ENCODE measurements around the gene ATP1B2. TPM values are rescaled to one million over a fixed set of nuclear protein-coding genes. Genes with fewer than 3 reads are reported as not detected.

ATP1B2 gene, protein sequence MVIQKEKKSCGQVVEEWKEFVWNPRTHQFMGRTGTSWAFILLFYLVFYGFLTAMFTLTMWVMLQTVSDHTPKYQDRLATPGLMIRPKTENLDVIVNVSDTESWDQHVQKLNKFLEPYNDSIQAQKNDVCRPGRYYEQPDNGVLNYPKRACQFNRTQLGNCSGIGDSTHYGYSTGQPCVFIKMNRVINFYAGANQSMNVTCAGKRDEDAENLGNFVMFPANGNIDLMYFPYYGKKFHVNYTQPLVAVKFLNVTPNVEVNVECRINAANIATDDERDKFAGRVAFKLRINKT
- total RNA-seq = under 1 TPM; 0.32 to 0.33 TPM

DNA sequence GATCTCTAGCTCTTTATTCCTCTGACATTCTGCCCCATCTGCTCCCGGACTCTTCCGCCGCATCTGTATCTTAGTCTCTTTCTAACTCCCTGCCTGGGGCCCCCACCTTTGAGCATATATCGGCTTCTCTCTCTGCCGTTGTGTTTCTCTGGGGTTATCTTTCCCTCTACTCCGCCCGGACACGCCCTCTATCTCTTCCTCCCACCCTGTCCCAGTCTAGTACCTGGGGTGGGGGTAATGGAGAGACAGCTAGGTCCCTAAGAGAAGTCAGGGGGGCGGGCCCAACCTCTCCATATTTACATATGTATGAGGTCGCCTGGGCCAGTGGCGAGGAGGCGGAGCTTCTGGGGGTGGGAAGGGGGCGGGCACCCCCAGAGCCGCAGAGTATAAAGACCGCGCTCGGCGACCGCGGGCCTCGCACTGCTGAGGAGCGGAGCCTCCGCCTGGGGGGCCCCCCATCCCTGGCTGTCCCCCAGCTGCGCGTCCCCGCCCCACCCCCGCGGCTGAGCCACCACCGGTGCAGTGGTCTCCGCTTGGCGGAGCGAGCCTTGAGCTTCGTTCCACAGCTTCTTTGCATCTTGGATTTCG is at the start of gene ATP1B2:
Gene ATP1B2, plus strand, starts transcription at position 418 of the 588 bp plus-strand sequence. CDS start 593 bp downstream, outside the sequence.
- intact Hi-C loops (cut with DNase I, micrococcal nuclease) = loop anchor here in 1 of 2 experiments (1.0 kb wide), 1 partner anchor 23 kb away; the partner anchor contains the start of gene SAT2
- peak; percentile 82 for DNase-seq
- Mint-ChIP-seq H3K36me3 (ENCODE audit: low read depth) (no peaks in the 10 kb centered on the region), H3K27ac (no peak within 1 kb of the TSS), H3K4me3 (peak within 1 kb of the TSS; percentile 62), H3K27me3 (peaks cover 42% of the 10 kb centered on the region), H3K4me1 (peaks cover 17% of the 10 kb centered on the region), H3K9me3 (ENCODE audit: low read depth) (no peaks in the 10 kb centered on the region)
- CTCF ChIA-PET = interaction anchor here (0.6 to 1.3 kb wide), 6 partner anchors 16 to 55 kb away, joined by 3 to 9 read pairs (median 3); partner anchors contain the start of gene TP53
- POLR2A ChIA-PET = interaction anchor here (0.5 to 1.8 kb wide), 6 partner anchors 9 to 80 kb away, joined by 4 to 8 read pairs (median 6); partner anchors contain the start of genes FXR2 and TP53
- peak; percentile 92 for ATAC-seq

DNA sequence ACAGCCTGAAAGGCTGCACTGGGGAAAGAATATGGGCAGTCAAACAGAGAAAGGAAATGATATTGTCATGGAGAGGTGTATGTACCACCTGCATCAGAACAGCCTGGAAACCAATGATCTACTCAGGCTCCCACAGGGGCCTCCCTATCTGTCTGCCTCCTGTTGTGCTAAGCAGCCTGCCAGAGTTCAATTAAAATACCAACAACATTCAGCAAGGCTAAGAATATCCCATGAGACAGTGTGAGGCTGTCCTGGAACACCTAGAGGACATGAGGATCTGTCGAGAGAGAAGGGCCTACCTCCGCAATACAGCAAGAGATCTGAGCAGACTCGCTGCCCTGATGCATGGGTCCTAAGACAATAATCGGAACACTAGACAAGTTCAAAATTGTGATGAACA is 44.4 kb upstream of the ATP1B2 start:
- Mint-ChIP-seq H3K4me1 (peaks cover 18% of the 10 kb centered on the region), H3K27ac (no peak overlapping the region), H3K4me3 (no peak overlapping the region), H3K36me3 (ENCODE audit: low read depth) (peaks cover 42% of the 10 kb centered on the region), H3K9me3 (ENCODE audit: low read depth) (no peaks in the 10 kb centered on the region), H3K27me3 (no peaks in the 10 kb centered on the region)
- peak; percentile 49 for ATAC-seq
- intact Hi-C loops (cut with DNase I, micrococcal nuclease) = no loop called here
- ChIA-PET POLR2A (no interaction called here), CTCF (interaction anchor here (0.6 kb wide), 1 partner anchor 17 kb away, joined by 3 read pairs; no protein-coding TSS in a partner anchor)
- DNase-seq = no peak

GRCh38 chr17:7610641-7611040 is 40.1 kb upstream of the ATP1B2 start:
- ATAC-seq = no peak
- CTCF ChIA-PET = interaction anchor here (0.6 to 1.5 kb wide), 4 partner anchors 21 to 124 kb away, joined by 3 to 5 read pairs (median 3); no protein-coding TSS in a partner anchor

GRCh38 chr17:7611635-7612293 is 39.0 kb upstream of the ATP1B2 start:
- no peaks in the 10 kb centered on the region for H3K9me3 Mint-ChIP-seq (ENCODE audit: low read depth)
- no peak overlapping the region for H3K27ac Mint-ChIP-seq
- H3K4me1 Mint-ChIP-seq = peaks cover 36% of the 10 kb centered on the region
- peak overlapping the region; percentile 85 for H3K4me3 Mint-ChIP-seq
- ATAC-seq = no peak
- no peak for DNase-seq
- CTCF ChIA-PET = interaction anchor here (0.6 kb wide), 1 partner anchor 84 kb away, joined by 3 read pairs; no protein-coding TSS in a partner anchor
- POLR2A ChIA-PET = no interaction called here
- intact Hi-C loops (cut with DNase I, micrococcal nuclease) = no loop called here
- no peaks in the 10 kb centered on the region for H3K27me3 Mint-ChIP-seq
- H3K36me3 Mint-ChIP-seq (ENCODE audit: low read depth) = peaks cover 14% of the 10 kb centered on the region

More at GRCh38 chr17:7610641-7611040, 40.1 kb upstream of the ATP1B2 start:
- Mint-ChIP-seq H3K9me3 (ENCODE audit: low read depth) (no peaks in the 10 kb centered on the region), H3K27me3 (no peaks in the 10 kb centered on the region), H3K4me3 (no peak overlapping the region), H3K36me3 (ENCODE audit: low read depth) (peaks cover 23% of the 10 kb centered on the region), H3K4me1 (peaks cover 40% of the 10 kb centered on the region), H3K27ac (no peak overlapping the region)
- POLR2A ChIA-PET = no interaction called here
- intact Hi-C loops (cut with DNase I, micrococcal nuclease) = no loop called here
- DNase-seq = no peak

DNA sequence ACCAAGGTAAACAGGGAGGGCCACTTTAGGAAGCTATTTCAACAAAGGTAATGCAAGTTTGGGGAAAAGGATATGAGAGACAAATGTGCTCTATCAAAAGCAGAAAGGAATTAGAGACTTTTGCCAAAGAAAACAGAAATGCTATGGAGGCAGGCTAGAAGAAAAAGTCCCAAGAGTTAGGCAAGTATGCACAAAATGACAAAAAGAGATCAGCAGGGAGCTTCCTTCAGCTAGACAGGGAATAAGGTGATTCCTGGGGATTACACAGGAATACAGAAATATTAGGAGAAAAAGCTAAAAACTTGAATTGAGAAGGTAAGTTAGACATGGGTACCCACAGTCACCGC is 38.5 kb upstream of the ATP1B2 start:
- no peak for ATAC-seq
- Mint-ChIP-seq H3K4me1 (peaks cover 36% of the 10 kb centered on the region), H3K27ac (no peak overlapping the region)

GRCh38 chr17:7613769-7614424 is 36.8 kb upstream of the ATP1B2 start:
- peak overlapping the region; percentile 93 for H3K27ac Mint-ChIP-seq
- intact Hi-C loops (cut with DNase I, micrococcal nuclease) = loop anchor here (1.0 to 2.0 kb wide), 8 partner anchors 29 to 285 kb away; partner anchors contain the start of genes NEURL4 (in 1 of the 2), TP53 (in 1 of the 2) and WRAP53 (in 1 of the 2)
- CTCF ChIA-PET = interaction anchor here (0.5 to 2.5 kb wide), 10 partner anchors 14 to 608 kb away, joined by 3 to 31 read pairs (median 6); partner anchors contain the start of genes MPDU1, SAT2, TP53 and WRAP53
- peaks cover 36% of the 10 kb centered on the region for H3K4me1 Mint-ChIP-seq
- H3K4me3 Mint-ChIP-seq = peak overlapping the region; percentile 85
- no peaks in the 10 kb centered on the region for H3K27me3 Mint-ChIP-seq
- no peak for ATAC-seq
- no peaks in the 10 kb centered on the region for H3K9me3 Mint-ChIP-seq (ENCODE audit: low read depth)
- DNase-seq = peak; percentile 13
- H3K36me3 Mint-ChIP-seq (ENCODE audit: low read depth) = peaks cover 14% of the 10 kb centered on the region
- POLR2A ChIA-PET = interaction anchor here (1.7 to 2.4 kb wide), 3 partner anchors 14 to 37 kb away, joined by 7 to 30 read pairs (median 8); partner anchors contain the start of genes ATP1B2, MPDU1 and SAT2

More for the DNA sequence above, 38.5 kb upstream of the ATP1B2 start:
- DNase-seq = no peak
- Mint-ChIP-seq H3K9me3 (ENCODE audit: low read depth) (no peaks in the 10 kb centered on the region), H3K27me3 (no peaks in the 10 kb centered on the region), H3K36me3 (ENCODE audit: low read depth) (peaks cover 14% of the 10 kb centered on the region), H3K4me3 (peak overlapping the region; percentile 85)
- intact Hi-C loops (cut with DNase I, micrococcal nuclease) = no loop called here
- POLR2A ChIA-PET = no interaction called here
- CTCF ChIA-PET = interaction anchor here (0.6 kb wide), 1 partner anchor 21 kb away, joined by 3 read pairs; no protein-coding TSS in a partner anchor

GRCh38 chr17:7614425-7615264 is 36.1 kb upstream of the ATP1B2 start, which contains the start of gene FXR2:
Gene FXR2 (minus strand): TSS chr17:7614897. CDS start chr17:7614532, 365 bp downstream.
- Mint-ChIP-seq H3K36me3 (ENCODE audit: low read depth) (peaks cover 14% of the 10 kb centered on the region), H3K27ac (peak within 1 kb of the TSS; percentile 93), H3K4me3 (peak within 1 kb of the TSS; percentile 85), H3K27me3 (no peaks in the 10 kb centered on the region), H3K9me3 (ENCODE audit: low read depth) (no peaks in the 10 kb centered on the region), H3K4me1 (peaks cover 32% of the 10 kb centered on the region)
- intact Hi-C loops (cut with DNase I, micrococcal nuclease) = loop anchor here (1.0 to 5.0 kb wide), 19 partner anchors 13 to 362 kb away; partner anchors contain the start of genes SAT2 (in 2 of the 2), CNTROB (in 1 of the 2), EIF5A (in 1 of the 2) and ELP5 (in 1 of the 2)
- DNase-seq (peak; percentile 100), ATAC-seq (peak; percentile 95)
- POLR2A ChIA-PET = interaction anchor here (0.6 to 2.4 kb wide), 10 partner anchors 13 to 179 kb away, joined by 3 to 32 read pairs (median 6); partner anchors contain the start of genes ATP1B2, MPDU1, SAT2 and TP53
- CTCF ChIA-PET = interaction anchor here (0.6 to 2.5 kb wide), 11 partner anchors 9 to 97 kb away, joined by 3 to 31 read pairs (median 5); partner anchors contain the start of genes MPDU1, SAT2, TP53 and WRAP53

GRCh38 chr17:7615265-7615747 is 35.4 kb upstream of the ATP1B2 start:
- CTCF ChIA-PET = interaction anchor here (0.6 to 2.5 kb wide), 10 partner anchors 12 to 685 kb away, joined by 3 to 31 read pairs (median 5); partner anchors contain the start of genes MPDU1, SAT2, TP53 and WRAP53
- H3K4me3 Mint-ChIP-seq = peak overlapping the region; percentile 85
- H3K27ac Mint-ChIP-seq = peak overlapping the region; percentile 87
- POLR2A ChIA-PET = interaction anchor here (0.6 to 2.4 kb wide), 11 partner anchors 12 to 505 kb away, joined by 4 to 32 read pairs (median 6); partner anchors contain the start of genes ATP1B2, MPDU1, SAT2 and TP53
- DNase-seq (no peak), ATAC-seq (no peak)
- intact Hi-C loops (cut with DNase I, micrococcal nuclease) = loop anchor here (1.0 to 5.0 kb wide), 14 partner anchors 12 to 363 kb away; partner anchors contain the start of genes SAT2 (in 2 of the 2), CNTROB (in 1 of the 2), EIF5A (in 1 of the 2) and ELP5 (in 1 of the 2)
- no peaks in the 10 kb centered on the region for H3K27me3 Mint-ChIP-seq
- H3K4me1 Mint-ChIP-seq = peaks cover 30% of the 10 kb centered on the region
- peaks cover 13% of the 10 kb centered on the region for H3K36me3 Mint-ChIP-seq (ENCODE audit: low read depth)
- H3K9me3 Mint-ChIP-seq (ENCODE audit: low read depth) = no peaks in the 10 kb centered on the region

DNA sequence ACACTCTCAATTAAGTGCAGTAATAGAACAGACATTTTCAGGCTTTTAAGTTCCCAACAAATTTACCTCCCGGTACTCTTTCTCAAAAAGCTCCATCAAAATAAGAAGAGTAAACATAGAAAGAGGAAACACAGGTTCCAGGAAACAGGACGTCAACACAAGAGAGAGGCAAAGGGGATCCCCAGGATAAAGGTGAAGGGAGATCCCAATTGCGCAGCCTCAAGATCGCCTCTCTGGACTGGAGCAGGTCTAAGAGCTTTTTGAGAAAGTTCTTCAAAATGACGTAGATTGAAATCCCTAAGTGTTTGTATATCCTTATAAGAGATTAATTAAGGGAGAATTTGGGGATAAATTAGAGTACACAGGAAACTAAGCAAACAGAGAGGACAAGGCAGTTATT is 32.1 kb upstream of the ATP1B2 start:
- no peaks in the 10 kb centered on the region for H3K9me3 Mint-ChIP-seq (ENCODE audit: low read depth)
- CTCF ChIA-PET = interaction anchor here (0.7 to 1.1 kb wide), 2 partner anchors 58 to 147 kb away, joined by 3 read pairs; no protein-coding TSS in a partner anchor
- ATAC-seq (no peak), DNase-seq (no peak)
- H3K4me3 Mint-ChIP-seq = no peak overlapping the region
- peaks cover 2% of the 10 kb centered on the region for H3K4me1 Mint-ChIP-seq
- intact Hi-C loops (cut with DNase I, micrococcal nuclease) = loop anchor here in 1 of 2 experiments (5.0 kb wide), 1 partner anchor 224 kb away; no protein-coding TSS in a partner anchor
- POLR2A ChIA-PET = no interaction called here
- no peak overlapping the region for H3K27ac Mint-ChIP-seq
- peaks cover 1% of the 10 kb centered on the region for H3K36me3 Mint-ChIP-seq (ENCODE audit: low read depth)
- H3K27me3 Mint-ChIP-seq = no peaks in the 10 kb centered on the region
